ENCODE measurements around the gene SENP1.

GRCh38 chr12:48109424-48109823 is 3.5 kb upstream of the SENP1 start:
- no peak for TF ChIP-seq POLR2A (IDR thresholded peaks at IDR 0.05)
- no peak for TF ChIP-seq CTCF (IDR thresholded peaks at IDR 0.05)
